Ovary (tissue), 3 donors: ENCODE measurements around the gene FAH.

Source experiments
- EP300 ChIP-seq: sonication (generic); formaldehyde crosslinking; IDR thresholded peaks from one replicate; pipeline ENCODE4 v1.6.1; 2017; ENCODE audit warnings: antibody characterized with exemption
- POLR2A ChIP-seq: fragments of 450-650 bp; IDR thresholded peaks from one replicate; pipeline ENCODE4 v1.6.1; 2017; ENCODE audit warnings: antibody characterized with exemption, mild to moderate bottlenecking, moderate library complexity
- TF ChIP-seq, protein P1 (sequence below), 3 donors: fragments of 450-650 bp in 2 of 3; fragments of 200-600 bp in 1 of 3; IDR thresholded peaks; one replicate each; pipeline versions ENCODE4 v1.5.1 to v1.8.0; 2016 to 2022; ENCODE audit warnings: antibody characterized with exemption in 3 of 3, mild to moderate bottlenecking in 1 of 3
- donor health status: DM: no; HTN: no; CAD: no.

DNA sequence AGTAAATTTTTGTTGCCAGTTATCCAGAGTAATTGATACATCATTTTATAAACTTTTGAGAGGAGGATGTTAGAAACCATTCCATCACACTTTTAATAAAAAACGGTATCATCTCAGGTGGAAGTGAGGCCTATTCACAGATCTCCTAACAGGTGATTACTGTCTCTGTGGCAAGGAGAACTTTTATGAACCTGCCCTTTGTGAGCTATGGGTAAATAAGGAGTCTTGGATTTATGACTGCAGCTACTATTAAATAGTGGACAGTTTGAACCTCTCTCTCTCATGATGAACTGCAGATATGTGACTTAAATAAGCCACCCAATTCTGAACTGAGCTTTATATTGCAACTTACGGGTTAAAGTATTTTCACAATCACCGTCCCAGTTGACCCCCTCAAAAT lies 47.6 kb upstream of the FAH start:
- TF ChIP-seq, protein P1, sequence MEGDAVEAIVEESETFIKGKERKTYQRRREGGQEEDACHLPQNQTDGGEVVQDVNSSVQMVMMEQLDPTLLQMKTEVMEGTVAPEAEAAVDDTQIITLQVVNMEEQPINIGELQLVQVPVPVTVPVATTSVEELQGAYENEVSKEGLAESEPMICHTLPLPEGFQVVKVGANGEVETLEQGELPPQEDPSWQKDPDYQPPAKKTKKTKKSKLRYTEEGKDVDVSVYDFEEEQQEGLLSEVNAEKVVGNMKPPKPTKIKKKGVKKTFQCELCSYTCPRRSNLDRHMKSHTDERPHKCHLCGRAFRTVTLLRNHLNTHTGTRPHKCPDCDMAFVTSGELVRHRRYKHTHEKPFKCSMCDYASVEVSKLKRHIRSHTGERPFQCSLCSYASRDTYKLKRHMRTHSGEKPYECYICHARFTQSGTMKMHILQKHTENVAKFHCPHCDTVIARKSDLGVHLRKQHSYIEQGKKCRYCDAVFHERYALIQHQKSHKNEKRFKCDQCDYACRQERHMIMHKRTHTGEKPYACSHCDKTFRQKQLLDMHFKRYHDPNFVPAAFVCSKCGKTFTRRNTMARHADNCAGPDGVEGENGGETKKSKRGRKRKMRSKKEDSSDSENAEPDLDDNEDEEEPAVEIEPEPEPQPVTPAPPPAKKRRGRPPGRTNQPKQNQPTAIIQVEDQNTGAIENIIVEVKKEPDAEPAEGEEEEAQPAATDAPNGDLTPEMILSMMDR (IDR thresholded peaks at IDR 0.05) = no peak
- TF ChIP-seq POLR2A = no peak
- TF ChIP-seq EP300 = no peak
